Measurements from ENCODE around the gene GTF2F1. TPM values are rescaled to one million over a fixed set of nuclear protein-coding genes. Genes with fewer than 3 reads are reported as not detected.
"Not testable (repeated sequence)": the region's sequence is repeated elsewhere in the genome, so short reads cannot be mapped to it uniquely, and the experiment has no call there.

GTF2F1 gene
- total and polyA plus RNA-seq, 4 donors = 35.7 to 59.4 (median 43.4) TPM

DNA sequence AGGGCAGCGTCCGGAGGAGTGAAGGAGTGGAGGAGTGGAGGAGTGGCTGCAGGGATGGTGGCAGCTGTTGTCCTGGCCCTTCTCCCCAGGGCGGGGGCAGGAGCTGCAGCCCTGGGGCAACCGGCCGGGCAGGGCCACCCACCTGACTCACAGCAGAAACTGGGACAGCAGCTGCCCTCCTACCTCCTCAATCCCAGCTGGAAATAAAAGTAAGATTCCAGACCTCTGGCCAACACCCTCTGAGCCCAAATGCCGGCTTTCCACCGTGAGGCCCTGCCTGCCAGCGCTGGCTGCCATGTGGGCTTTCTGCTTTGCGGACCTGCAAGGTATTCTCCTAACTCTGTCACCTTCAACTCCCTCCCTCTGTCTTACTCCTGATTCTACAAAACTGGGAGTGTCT is 35.0 kb downstream of the GTF2F1 start:
- Histone ChIP-seq H3K27ac (ENCODE audit: low read depth in 1 of 2, low read length in 2 of 2) (no peak overlapping the region), H3K4me3 (ENCODE audit: low read length in 2 of 2) (no peak overlapping the region), H3K9me3 (ENCODE audit: control insufficient read depth, low read length) (no peaks in the 10 kb centered on the region), H3K36me3 (ENCODE audit: control insufficient read depth in 1 of 2, insufficient read depth in 2 of 2, low read length in 1 of 2) (no peaks in the 10 kb centered on the region), H3K27me3 (ENCODE audit: control insufficient read depth in 1 of 2, insufficient read depth in 2 of 2, low read length in 1 of 2) (no peaks in the 10 kb centered on the region), H3K4me1 (ENCODE audit: control insufficient read depth in 1 of 2, insufficient read depth in 2 of 2, low read length in 2 of 2) (no peaks in the 10 kb centered on the region)
- intact Hi-C loops (cut with DNase I) = no loop called here
- ATAC-seq (ENCODE audit: low FRiP score) (no peak), DNase-seq (no peak)
- 47 to 53% methylated on average over 9 of the region's 9 CpGs for WGBS, 2 donors

DNA sequence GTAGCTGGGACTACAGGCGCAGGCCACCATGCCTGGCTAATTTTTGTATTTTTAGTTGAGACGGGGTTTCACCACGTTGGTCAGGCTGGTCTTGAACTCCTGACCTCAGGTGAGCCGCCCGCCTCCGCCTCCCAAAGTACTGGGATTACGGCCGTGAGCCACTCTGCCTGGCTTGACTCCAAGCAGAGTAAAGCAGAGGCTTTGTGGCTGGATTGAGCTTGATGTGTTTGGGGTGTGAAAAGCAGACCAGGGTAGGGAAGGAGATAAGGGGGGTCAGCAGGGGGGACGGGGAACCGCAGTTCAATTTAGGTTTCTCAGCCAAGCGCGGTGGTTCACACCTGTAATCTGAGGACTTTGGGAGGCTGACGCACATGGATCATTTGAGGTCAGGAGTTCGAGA is 35.8 kb downstream of the GTF2F1 start:
- WGBS, 2 donors = 83% methylated on average over 14 of the region's 14 CpGs
- no peaks in the 10 kb centered on the region for H3K27me3 ChIP-seq (ENCODE audit: control insufficient read depth in 1 of 2, insufficient read depth in 2 of 2, low read length in 1 of 2)
- ATAC-seq (ENCODE audit: low FRiP score) (no peak), DNase-seq (no peak)
- intact Hi-C loops (cut with DNase I) = no loop called here
- H3K36me3 ChIP-seq (ENCODE audit: control insufficient read depth in 1 of 2, insufficient read depth in 2 of 2, low read length in 1 of 2) = no peaks in the 10 kb centered on the region
- no peak overlapping the region for H3K4me3 ChIP-seq (ENCODE audit: low read length in 2 of 2)
- no peak overlapping the region for H3K27ac ChIP-seq (ENCODE audit: low read depth in 1 of 2, low read length in 2 of 2)
- no peaks in the 10 kb centered on the region for H3K4me1 ChIP-seq (ENCODE audit: control insufficient read depth in 1 of 2, insufficient read depth in 2 of 2, low read length in 2 of 2)
- no peaks in the 10 kb centered on the region for H3K9me3 ChIP-seq (ENCODE audit: control insufficient read depth, low read length)

- H3K4me1 ChIP-seq (ENCODE audit: control insufficient read depth in 1 of 2, insufficient read depth in 2 of 2, low read length in 2 of 2); H3K4me3 ChIP-seq (ENCODE audit: low read length in 2 of 2); H3K27ac ChIP-seq (ENCODE audit: low read depth in 1 of 2, low read length in 2 of 2); ATAC-seq (ENCODE audit: low FRiP score); intact Hi-C loops (cut with DNase I); H3K9me3 ChIP-seq (ENCODE audit: control insufficient read depth, low read length); DNase-seq; H3K36me3 ChIP-seq (ENCODE audit: control insufficient read depth in 1 of 2, insufficient read depth in 2 of 2, low read length in 1 of 2); H3K27me3 ChIP-seq (ENCODE audit: control insufficient read depth in 1 of 2, insufficient read depth in 2 of 2, low read length in 1 of 2): not testable (repeated sequence)
- WGBS, 2 donors = 93% methylated on average over 25 to 41 of the region's 46 CpGs
Measured at GRCh38 chr19:6355321-6356040, 37.5 kb downstream of the GTF2F1 start.

DNA sequence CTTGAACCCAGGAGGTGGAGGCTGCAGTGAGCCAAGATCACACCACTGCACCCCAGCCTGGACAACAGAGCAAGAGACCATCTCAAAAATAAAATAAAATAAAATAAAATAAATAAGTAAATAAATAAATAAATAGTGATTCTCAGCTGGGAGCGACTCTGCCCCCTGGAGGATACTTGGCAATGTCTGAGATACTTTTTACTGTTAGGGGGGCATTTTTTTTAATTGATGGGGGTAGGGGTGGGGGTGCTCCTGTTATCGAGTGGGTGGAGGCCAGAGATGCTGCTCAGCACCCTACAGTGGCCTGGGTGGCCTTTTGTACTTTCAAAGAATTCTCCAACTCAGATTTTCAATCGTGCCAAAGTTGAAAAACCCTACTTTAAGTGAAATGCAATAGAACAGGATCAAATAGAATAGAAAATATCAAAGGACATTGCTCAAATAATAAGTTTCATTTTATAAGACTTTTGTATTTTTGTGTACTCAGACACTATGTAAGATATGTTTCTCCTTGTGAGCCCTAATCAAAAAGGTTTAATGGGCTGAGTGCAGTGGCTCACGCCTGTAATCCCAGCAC is 38.8 kb downstream of the GTF2F1 start:
- Histone ChIP-seq H3K27me3 (ENCODE audit: control insufficient read depth in 1 of 2, insufficient read depth in 2 of 2, low read length in 1 of 2) (no peaks in the 10 kb centered on the region), H3K36me3 (ENCODE audit: control insufficient read depth in 1 of 2, insufficient read depth in 2 of 2, low read length in 1 of 2) (no peaks in the 10 kb centered on the region), H3K9me3 (ENCODE audit: control insufficient read depth, low read length) (no peaks in the 10 kb centered on the region), H3K27ac (ENCODE audit: low read depth in 1 of 2, low read length in 2 of 2) (no peak overlapping the region), H3K4me3 (ENCODE audit: low read length in 2 of 2) (no peak overlapping the region), H3K4me1 (ENCODE audit: control insufficient read depth in 1 of 2, insufficient read depth in 2 of 2, low read length in 2 of 2) (no peaks in the 10 kb centered on the region)
- 49 to 50% methylated on average over 4 of the region's 4 CpGs for whole genome bisulfite sequencing, 2 donors
- DNase-seq (no peak), ATAC-seq (ENCODE audit: low FRiP score) (no peak)
- intact Hi-C loops (cut with DNase I) = no loop called here

DNA sequence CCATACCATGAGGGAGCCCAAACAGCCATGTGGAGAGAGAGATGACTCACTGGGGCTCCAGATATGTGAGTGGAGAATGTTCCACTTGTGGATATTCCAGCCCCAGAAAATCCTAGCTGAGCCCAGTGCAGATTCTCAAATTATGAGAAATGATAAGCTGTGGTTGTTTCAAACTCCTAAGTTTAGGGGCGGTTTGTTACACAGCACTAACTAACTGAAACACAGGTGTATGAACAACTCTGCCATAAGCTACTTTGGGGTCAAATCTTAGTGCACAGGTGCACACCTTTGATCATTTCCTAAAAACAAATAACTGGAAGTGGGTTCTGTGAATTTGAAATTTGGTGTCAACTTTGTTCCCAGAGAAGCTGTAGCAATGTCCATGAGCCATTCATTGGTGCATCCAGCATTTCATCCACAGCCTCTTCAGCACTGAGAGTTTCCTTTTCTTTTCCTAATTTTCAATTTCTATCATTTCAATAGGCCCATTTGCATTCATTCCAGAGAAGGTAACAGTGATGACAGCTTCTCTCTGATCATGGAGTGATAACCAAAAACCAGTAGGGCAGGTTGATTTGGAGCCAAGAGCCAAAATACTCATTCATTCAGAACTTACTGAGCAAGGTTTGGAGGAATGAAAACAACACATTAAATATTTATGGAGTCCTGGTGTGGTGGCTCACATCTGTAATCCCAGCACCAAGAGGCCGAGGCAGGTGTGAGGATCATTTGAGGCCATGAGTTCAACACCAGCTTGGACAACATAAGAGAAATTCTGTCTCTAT is 40.4 kb downstream of the GTF2F1 start:
- Histone ChIP-seq H3K4me3 (ENCODE audit: low read length in 2 of 2) (no peak overlapping the region), H3K4me1 (ENCODE audit: control insufficient read depth in 1 of 2, insufficient read depth in 2 of 2, low read length in 2 of 2) (no peaks in the 10 kb centered on the region), H3K36me3 (ENCODE audit: control insufficient read depth in 1 of 2, insufficient read depth in 2 of 2, low read length in 1 of 2) (no peaks in the 10 kb centered on the region), H3K27ac (ENCODE audit: low read depth in 1 of 2, low read length in 2 of 2) (no peak overlapping the region), H3K9me3 (ENCODE audit: control insufficient read depth, low read length) (no peaks in the 10 kb centered on the region), H3K27me3 (ENCODE audit: control insufficient read depth in 1 of 2, insufficient read depth in 2 of 2, low read length in 1 of 2) (no peaks in the 10 kb centered on the region)
- intact Hi-C loops (cut with DNase I) = no loop called here
- 96 to 100% methylated on average over 2 of the region's 2 CpGs for WGBS, 2 donors
- ATAC-seq (ENCODE audit: low FRiP score) = no peak
- no peak for DNase-seq

- Histone ChIP-seq H3K4me1 (ENCODE audit: control insufficient read depth in 1 of 2, insufficient read depth in 2 of 2, low read length in 2 of 2) (no peaks in the 10 kb centered on the region), H3K27ac (ENCODE audit: low read depth in 1 of 2, low read length in 2 of 2) (no peak overlapping the region), H3K4me3 (ENCODE audit: low read length in 2 of 2) (no peak overlapping the region), H3K36me3 (ENCODE audit: control insufficient read depth in 1 of 2, insufficient read depth in 2 of 2, low read length in 1 of 2) (no peaks in the 10 kb centered on the region), H3K9me3 (ENCODE audit: control insufficient read depth, low read length) (no peaks in the 10 kb centered on the region), H3K27me3 (ENCODE audit: control insufficient read depth in 1 of 2, insufficient read depth in 2 of 2, low read length in 1 of 2) (no peaks in the 10 kb centered on the region)
- no peak for ATAC-seq (ENCODE audit: low FRiP score)
- intact Hi-C loops (cut with DNase I) = no loop called here
- 86 to 88% methylated on average over 2 of the region's 2 CpGs for WGBS, 2 donors
- no peak for DNase-seq
Measured at GRCh38 chr19:6350688-6351087, 42.3 kb downstream of the GTF2F1 start.

GRCh38 chr19:6349271-6349670 is 43.7 kb downstream of the GTF2F1 start:
- H3K4me3 ChIP-seq (ENCODE audit: low read length in 2 of 2); DNase-seq; intact Hi-C loops (cut with DNase I); H3K27me3 ChIP-seq (ENCODE audit: control insufficient read depth in 1 of 2, insufficient read depth in 2 of 2, low read length in 1 of 2); ATAC-seq (ENCODE audit: low FRiP score); H3K4me1 ChIP-seq (ENCODE audit: control insufficient read depth in 1 of 2, insufficient read depth in 2 of 2, low read length in 2 of 2); H3K36me3 ChIP-seq (ENCODE audit: control insufficient read depth in 1 of 2, insufficient read depth in 2 of 2, low read length in 1 of 2); H3K9me3 ChIP-seq (ENCODE audit: control insufficient read depth, low read length); H3K27ac ChIP-seq (ENCODE audit: low read depth in 1 of 2, low read length in 2 of 2): not testable (repeated sequence)
- 80 to 84% methylated on average over 2 of the region's 2 CpGs for WGBS, 2 donors

GRCh38 chr19:6343462-6343861 is 49.5 kb downstream of the GTF2F1 start:
- Histone ChIP-seq H3K9me3 (ENCODE audit: control insufficient read depth, low read length) (no peaks in the 10 kb centered on the region), H3K4me3 (ENCODE audit: low read length in 2 of 2) (no peak overlapping the region), H3K36me3 (ENCODE audit: control insufficient read depth in 1 of 2, insufficient read depth in 2 of 2, low read length in 1 of 2) (no peaks in the 10 kb centered on the region), H3K27ac (ENCODE audit: low read depth in 1 of 2, low read length in 2 of 2) (no peak overlapping the region), H3K27me3 (ENCODE audit: control insufficient read depth in 1 of 2, insufficient read depth in 2 of 2, low read length in 1 of 2) (no peaks in the 10 kb centered on the region), H3K4me1 (ENCODE audit: control insufficient read depth in 1 of 2, insufficient read depth in 2 of 2, low read length in 2 of 2) (no peaks in the 10 kb centered on the region)
- intact Hi-C loops (cut with DNase I) = no loop called here
- 91 to 100% methylated on average over 1 of the region's 1 CpG for WGBS, 2 donors
- ATAC-seq (ENCODE audit: low FRiP score) (no peak), DNase-seq (no peak)
